ENCODE measurements around the gene AQP7. TPM values are rescaled to one million over a fixed set of nuclear protein-coding genes. Genes with fewer than 3 reads are reported as not detected.
A peak's percentile ranks its signal among the peaks of the same experiment; 100 is the strongest.
"Not testable (repeated sequence)": the region's sequence is repeated elsewhere in the genome, so short reads cannot be mapped to it uniquely, and the experiment has no call there.

The AQP7 gene
- total RNA-seq, 1 donor from 2014 or later, result 6.3 TPM

DNA sequence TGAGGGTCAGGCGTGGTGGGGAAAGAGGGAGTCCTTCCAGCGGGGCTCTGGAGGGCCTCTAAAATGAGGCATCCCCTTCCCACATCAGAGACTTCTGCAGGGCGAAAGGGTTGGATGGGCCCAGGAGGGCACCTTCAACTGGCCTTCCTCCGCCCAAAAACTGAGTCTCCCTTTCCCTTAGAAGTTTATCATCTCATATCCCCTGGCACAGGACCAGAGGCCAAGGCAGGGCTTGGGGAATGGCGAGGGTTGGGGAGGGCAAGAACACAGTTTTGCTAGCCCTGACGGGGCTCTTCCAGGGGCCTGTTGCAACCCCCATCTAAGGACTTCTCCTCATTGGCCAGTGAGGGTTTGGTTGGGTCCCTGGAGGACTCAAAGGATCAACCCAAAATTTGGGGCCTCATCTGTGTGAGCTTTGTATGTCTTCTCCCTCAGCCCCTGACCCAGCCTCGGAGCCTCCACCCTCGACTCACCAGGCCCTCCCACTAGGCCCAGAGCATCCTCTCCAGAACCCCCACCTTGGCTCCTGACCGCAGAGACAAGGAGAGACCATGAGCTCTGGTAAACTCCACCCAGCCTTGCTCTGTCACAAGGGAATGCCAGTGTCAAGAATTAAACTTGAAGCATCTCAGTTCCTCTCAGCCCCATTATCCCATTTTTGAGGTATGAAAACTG lies 24.1 kb downstream of the AQP7 start:
- Histone ChIP-seq H3K27me3 (ENCODE audit: control insufficient read depth in 3 of 3, insufficient read depth in 3 of 3, low read length in 3 of 3) (no peaks in the 10 kb centered on the region), H3K4me1 (ENCODE audit: control insufficient read depth in 3 of 3, insufficient read depth in 3 of 3, low read length in 3 of 3) (peaks cover 5 to 37% (median 31%) of the 10 kb centered on the region in 3 donors), H3K9ac (ENCODE audit: low read depth in 1 of 3, low read length in 3 of 3) (no peak overlapping the region), H3K27ac (ENCODE audit: low read depth, low read length) (no peak overlapping the region), H3K9me3 (ENCODE audit: control insufficient read depth in 3 of 3, low read length in 3 of 3) (no peaks in the 10 kb centered on the region), H3K4me3 (ENCODE audit: low read length in 3 of 3) (no peak overlapping the region), H3K36me3 (ENCODE audit: control insufficient read depth in 3 of 3, insufficient read depth in 3 of 3, low read length in 3 of 3) (peaks cover 0 to 3% (median under 1%) of the 10 kb centered on the region in 3 donors)

DNA sequence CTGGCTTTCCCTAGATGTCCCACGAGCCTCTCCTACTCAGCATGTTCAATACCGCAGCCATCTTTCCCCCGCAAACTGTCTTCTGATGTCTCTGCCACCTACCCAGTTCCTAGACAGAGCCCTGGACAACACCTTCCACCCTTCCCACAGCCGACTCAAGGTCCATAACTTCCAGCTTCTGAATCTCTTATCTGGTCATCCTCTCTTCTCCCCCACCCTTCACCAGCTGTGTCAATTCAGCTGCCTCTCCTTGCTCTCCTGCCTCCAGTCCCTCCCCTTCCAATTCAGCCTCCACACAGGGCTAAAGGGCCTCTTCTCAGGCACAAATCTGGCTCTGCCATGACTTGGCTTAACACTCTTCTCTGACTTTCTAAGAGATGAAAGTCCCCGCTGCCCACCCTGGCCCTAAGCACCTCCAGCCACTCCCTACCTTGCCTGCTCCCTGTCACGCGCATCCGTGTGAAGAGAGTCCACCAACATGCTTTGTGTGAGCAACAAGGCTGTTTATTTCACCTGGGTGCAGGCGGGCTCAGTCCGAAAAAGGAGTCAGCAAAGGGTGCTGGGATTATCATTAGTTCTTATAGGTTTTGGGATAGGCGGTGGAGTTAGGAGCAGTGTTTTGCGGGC lies 25.2 kb downstream of the AQP7 start:
- H3K4me3 ChIP-seq (ENCODE audit: low read length in 3 of 3), result no peak overlapping the region

DNA sequence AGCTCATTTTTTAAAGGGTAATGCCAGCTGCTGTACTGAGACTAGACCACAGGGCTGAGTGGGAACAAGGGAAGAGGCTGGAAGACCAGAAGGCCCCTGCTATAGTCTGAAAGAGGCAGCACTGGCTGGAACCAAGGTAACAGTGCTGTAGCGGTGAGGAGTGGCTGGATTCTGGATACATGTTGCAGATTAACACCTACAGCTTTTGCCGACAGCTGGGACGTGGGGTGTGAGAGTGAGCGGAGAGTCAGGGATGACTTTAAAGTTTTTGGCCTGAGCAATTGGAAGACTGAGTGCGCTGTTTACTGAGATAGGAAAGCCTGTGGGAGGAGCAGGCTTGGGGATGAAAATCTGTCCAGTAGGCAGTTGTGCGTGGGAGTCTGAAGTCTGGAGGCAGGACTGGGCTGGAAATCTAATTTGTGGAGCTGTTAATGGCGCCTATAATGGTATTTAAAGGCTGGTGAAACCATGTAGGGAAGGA lies 26.5 kb downstream of the AQP7 start:
- Histone ChIP-seq H3K9me3 (ENCODE audit: control insufficient read depth in 3 of 3, low read length in 3 of 3) (no peaks in the 10 kb centered on the region), H3K27ac (ENCODE audit: low read depth, low read length) (peak overlapping the region; percentile 46), H3K9ac (ENCODE audit: low read depth in 1 of 3, low read length in 3 of 3) (peak overlapping the region in 1 of 3 donors; percentile 54), H3K4me3 (ENCODE audit: low read length in 3 of 3) (no peak overlapping the region), H3K4me1 (ENCODE audit: control insufficient read depth in 3 of 3, insufficient read depth in 3 of 3, low read length in 3 of 3) (peaks cover 5 to 31% (median 30%) of the 10 kb centered on the region in 3 donors), H3K27me3 (ENCODE audit: control insufficient read depth in 3 of 3, insufficient read depth in 3 of 3, low read length in 3 of 3) (no peaks in the 10 kb centered on the region), H3K36me3 (ENCODE audit: control insufficient read depth in 3 of 3, insufficient read depth in 3 of 3, low read length in 3 of 3) (peaks cover 14 to 16% (median 15%) of the 10 kb centered on the region in 3 donors)

More for the DNA sequence above, 25.2 kb downstream of the AQP7 start:
- Histone ChIP-seq H3K27ac (ENCODE audit: low read depth, low read length) (no peak overlapping the region), H3K4me1 (ENCODE audit: control insufficient read depth in 3 of 3, insufficient read depth in 3 of 3, low read length in 3 of 3) (peaks cover 5 to 37% (median 31%) of the 10 kb centered on the region in 3 donors), H3K36me3 (ENCODE audit: control insufficient read depth in 3 of 3, insufficient read depth in 3 of 3, low read length in 3 of 3) (peaks cover 3 to 6% (median 6%) of the 10 kb centered on the region in 3 donors), H3K9ac (ENCODE audit: low read depth in 1 of 3, low read length in 3 of 3) (no peak overlapping the region), H3K27me3 (ENCODE audit: control insufficient read depth in 3 of 3, insufficient read depth in 3 of 3, low read length in 3 of 3) (no peaks in the 10 kb centered on the region), H3K9me3 (ENCODE audit: control insufficient read depth in 3 of 3, low read length in 3 of 3) (no peaks in the 10 kb centered on the region)

DNA sequence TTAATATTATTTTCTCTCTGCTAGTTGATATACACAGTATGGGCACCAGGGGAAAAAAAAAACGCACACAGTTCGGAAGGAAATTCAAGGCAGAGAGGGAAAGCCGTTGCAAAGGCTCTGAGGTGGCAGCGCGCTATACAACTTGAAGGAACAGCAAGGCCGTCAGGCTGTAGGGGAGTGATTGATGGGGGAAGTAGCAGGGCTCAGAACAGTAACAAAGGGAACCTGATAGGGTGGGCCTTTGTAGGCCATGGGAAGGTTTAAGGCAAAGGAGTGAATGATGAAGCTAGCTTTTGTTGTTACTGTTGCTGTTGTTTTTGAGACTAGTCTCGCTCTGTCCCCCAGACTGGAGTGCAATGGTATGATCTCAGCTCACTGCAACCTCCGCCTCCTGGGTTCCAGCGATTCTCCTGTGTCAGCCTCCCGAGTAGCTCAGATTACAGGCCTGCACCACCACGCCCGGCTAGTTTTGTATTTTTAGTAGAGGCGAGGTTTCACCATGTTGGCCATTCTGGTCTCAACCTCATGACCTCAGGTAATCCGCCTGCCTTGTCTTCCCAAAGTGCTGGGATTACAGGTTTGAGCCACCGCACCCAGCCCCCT lies 27.0 kb downstream of the AQP7 start:
- H3K27ac ChIP-seq (ENCODE audit: low read depth, low read length), result peak overlapping the region; percentile 46
- H3K9ac ChIP-seq (ENCODE audit: low read depth in 1 of 3, low read length in 3 of 3), result peak overlapping the region in 2 of 3 donors; percentile 28 to 40
- no peaks in the 10 kb centered on the region for H3K9me3 ChIP-seq (ENCODE audit: control insufficient read depth in 3 of 3, low read length in 3 of 3)
- peak overlapping the region in 2 of 3 donors; percentile 24 to 49 for H3K4me3 ChIP-seq (ENCODE audit: low read length in 3 of 3)
- H3K27me3 ChIP-seq (ENCODE audit: control insufficient read depth in 3 of 3, insufficient read depth in 3 of 3, low read length in 3 of 3), result no peaks in the 10 kb centered on the region
- H3K4me1 ChIP-seq (ENCODE audit: control insufficient read depth in 3 of 3, insufficient read depth in 3 of 3, low read length in 3 of 3), result peaks cover 5 to 26% (median 24%) of the 10 kb centered on the region in 3 donors
- H3K36me3 ChIP-seq (ENCODE audit: control insufficient read depth in 3 of 3, insufficient read depth in 3 of 3, low read length in 3 of 3), result peaks cover 19 to 21% (median 20%) of the 10 kb centered on the region in 3 donors

DNA sequence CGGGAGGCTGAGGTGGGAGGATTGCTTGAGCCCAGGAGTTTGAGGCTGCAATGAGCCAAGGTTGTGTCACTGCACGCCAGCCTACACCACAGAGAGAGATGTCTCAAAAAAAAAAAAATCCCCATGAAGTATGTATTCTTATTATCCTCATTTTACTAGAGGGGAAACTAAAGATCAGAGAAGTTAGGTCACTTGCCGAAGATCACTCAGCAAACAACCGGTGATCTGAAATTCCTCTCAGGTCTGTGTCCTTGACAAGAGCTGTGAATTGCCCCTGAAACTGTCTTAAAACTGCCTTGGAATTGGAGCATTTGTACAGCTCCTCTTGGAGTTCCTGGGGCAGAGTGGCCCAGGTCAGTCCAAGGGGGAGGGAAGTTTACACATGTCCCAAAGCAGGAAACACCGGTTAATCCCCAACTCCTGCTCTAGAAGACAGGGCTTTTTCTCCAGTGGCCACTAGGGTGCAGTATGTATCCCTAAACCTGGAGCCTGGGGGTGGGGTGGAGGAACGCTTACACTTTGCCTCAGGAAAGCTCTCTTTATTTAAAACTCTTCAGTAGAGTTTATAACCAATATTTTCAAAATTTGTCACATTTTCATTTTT lies 27.6 kb downstream of the AQP7 start:
- H3K27me3 ChIP-seq (ENCODE audit: control insufficient read depth in 3 of 3, insufficient read depth in 3 of 3, low read length in 3 of 3), result no peaks in the 10 kb centered on the region
- peaks cover 5 to 20% (median 18%) of the 10 kb centered on the region in 3 donors for H3K4me1 ChIP-seq (ENCODE audit: control insufficient read depth in 3 of 3, insufficient read depth in 3 of 3, low read length in 3 of 3)
- peak overlapping the region in 2 of 3 donors; percentile 3 to 40 for H3K9ac ChIP-seq (ENCODE audit: low read depth in 1 of 3, low read length in 3 of 3)
- H3K9me3 ChIP-seq (ENCODE audit: control insufficient read depth in 3 of 3, low read length in 3 of 3), result no peaks in the 10 kb centered on the region
- peaks cover 25 to 27% (median 26%) of the 10 kb centered on the region in 3 donors for H3K36me3 ChIP-seq (ENCODE audit: control insufficient read depth in 3 of 3, insufficient read depth in 3 of 3, low read length in 3 of 3)
- H3K27ac ChIP-seq (ENCODE audit: low read depth, low read length), result no peak overlapping the region
- H3K4me3 ChIP-seq (ENCODE audit: low read length in 3 of 3), result peak overlapping the region in 2 of 3 donors; percentile 24 to 49

DNA sequence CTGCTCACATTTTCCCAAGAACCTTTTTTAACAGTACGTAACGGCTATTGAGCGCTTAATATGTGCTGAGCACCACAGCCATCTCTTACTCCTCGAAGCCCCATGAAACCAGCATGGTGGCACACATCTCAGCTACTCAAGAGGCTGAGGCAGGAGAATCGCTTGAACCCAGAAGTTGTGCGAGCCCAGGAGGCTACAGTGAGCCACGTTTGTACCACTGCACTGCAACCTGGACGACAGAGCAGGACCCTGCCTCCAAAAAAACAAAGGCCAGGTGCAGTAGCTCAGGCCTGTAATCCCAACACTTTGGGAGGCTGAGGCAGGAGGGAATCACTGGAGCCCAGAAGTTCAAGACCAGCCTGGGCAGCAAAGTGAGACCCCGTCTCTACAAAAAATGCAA lies 28.2 kb downstream of the AQP7 start:
- Histone ChIP-seq H3K4me3 (ENCODE audit: low read length in 3 of 3) (no peak overlapping the region), H3K36me3 (ENCODE audit: control insufficient read depth in 3 of 3, insufficient read depth in 3 of 3, low read length in 3 of 3) (peaks cover 26 to 32% (median 26%) of the 10 kb centered on the region in 3 donors), H3K27me3 (ENCODE audit: control insufficient read depth in 3 of 3, insufficient read depth in 3 of 3, low read length in 3 of 3) (no peaks in the 10 kb centered on the region), H3K27ac (ENCODE audit: low read depth, low read length) (no peak overlapping the region), H3K9me3 (ENCODE audit: control insufficient read depth in 3 of 3, low read length in 3 of 3) (no peaks in the 10 kb centered on the region), H3K9ac (ENCODE audit: low read depth in 1 of 3, low read length in 3 of 3) (peak overlapping the region in 1 of 3 donors; percentile 3), H3K4me1 (ENCODE audit: control insufficient read depth in 3 of 3, insufficient read depth in 3 of 3, low read length in 3 of 3) (peaks cover 5 to 15% (median 14%) of the 10 kb centered on the region in 3 donors)

DNA sequence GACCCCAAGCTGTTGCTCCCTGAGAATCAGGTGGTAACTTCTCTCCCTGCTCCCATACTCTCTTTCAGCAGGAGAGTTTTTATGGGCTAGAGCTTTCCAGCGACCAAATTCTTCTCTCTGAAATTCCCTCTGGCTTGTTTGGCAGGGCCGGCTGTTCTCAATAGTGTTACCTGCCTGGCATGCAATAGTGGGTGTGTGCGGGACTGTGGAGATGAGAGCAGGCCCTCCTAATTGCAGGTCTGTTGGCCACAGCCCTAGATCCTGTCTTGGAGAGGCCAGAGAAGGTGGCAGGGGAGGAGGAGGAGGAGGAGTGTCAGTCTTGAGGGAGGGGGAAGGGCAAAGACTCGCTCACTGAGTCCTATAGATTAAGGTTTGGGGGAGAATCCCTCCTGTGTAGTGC lies 29.5 kb downstream of the AQP7 start:
- Histone ChIP-seq H3K27ac (ENCODE audit: low read depth, low read length) (no peak overlapping the region), H3K4me1 (ENCODE audit: control insufficient read depth in 3 of 3, insufficient read depth in 3 of 3, low read length in 3 of 3) (peaks cover 5 to 15% (median 14%) of the 10 kb centered on the region in 3 donors), H3K9me3 (ENCODE audit: control insufficient read depth in 3 of 3, low read length in 3 of 3) (no peaks in the 10 kb centered on the region), H3K9ac (ENCODE audit: low read depth in 1 of 3, low read length in 3 of 3) (no peak overlapping the region), H3K4me3 (ENCODE audit: low read length in 3 of 3) (no peak overlapping the region), H3K27me3 (ENCODE audit: control insufficient read depth in 3 of 3, insufficient read depth in 3 of 3, low read length in 3 of 3) (no peaks in the 10 kb centered on the region), H3K36me3 (ENCODE audit: control insufficient read depth in 3 of 3, insufficient read depth in 3 of 3, low read length in 3 of 3) (peaks cover 31 to 40% (median 32%) of the 10 kb centered on the region in 3 donors)

DNA sequence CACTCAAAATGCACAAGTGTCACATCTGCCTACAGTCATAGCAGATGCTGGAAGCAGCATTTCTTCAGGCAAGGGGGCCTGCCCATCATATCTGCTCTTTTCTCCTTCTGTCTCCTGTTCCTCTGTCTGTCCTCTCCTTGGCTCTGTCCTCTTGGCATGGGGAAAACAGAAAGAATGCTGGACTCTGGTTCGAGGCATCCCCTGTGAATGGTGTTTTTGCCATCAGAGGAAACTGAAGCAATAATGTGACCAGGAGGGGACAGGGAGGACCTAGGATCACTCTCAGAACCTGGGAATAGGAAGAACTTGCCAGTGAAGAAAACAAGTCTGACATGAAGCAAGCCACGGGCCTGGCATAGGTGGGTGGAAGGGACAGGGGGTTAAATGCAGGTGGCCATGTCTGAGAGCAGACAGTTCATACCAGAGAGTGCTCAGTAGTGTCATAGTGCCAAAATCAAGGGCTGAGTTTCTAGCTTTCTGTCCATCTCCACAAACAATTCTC lies 35.3 kb downstream of the AQP7 start:
- H3K9me3 ChIP-seq (ENCODE audit: control insufficient read depth in 3 of 3, low read length in 3 of 3), result no peaks in the 10 kb centered on the region
- H3K4me3 ChIP-seq (ENCODE audit: low read length in 3 of 3), result no peak overlapping the region
- no peaks in the 10 kb centered on the region for H3K4me1 ChIP-seq (ENCODE audit: control insufficient read depth in 3 of 3, insufficient read depth in 3 of 3, low read length in 3 of 3)
- no peak overlapping the region for H3K9ac ChIP-seq (ENCODE audit: low read depth in 1 of 3, low read length in 3 of 3)
- H3K27me3 ChIP-seq (ENCODE audit: control insufficient read depth in 3 of 3, insufficient read depth in 3 of 3, low read length in 3 of 3), result no peaks in the 10 kb centered on the region
- H3K27ac ChIP-seq (ENCODE audit: low read depth, low read length), result no peak overlapping the region
- H3K36me3 ChIP-seq (ENCODE audit: control insufficient read depth in 3 of 3, insufficient read depth in 3 of 3, low read length in 3 of 3), result peaks cover 53 to 74% (median 58%) of the 10 kb centered on the region in 3 donors

DNA sequence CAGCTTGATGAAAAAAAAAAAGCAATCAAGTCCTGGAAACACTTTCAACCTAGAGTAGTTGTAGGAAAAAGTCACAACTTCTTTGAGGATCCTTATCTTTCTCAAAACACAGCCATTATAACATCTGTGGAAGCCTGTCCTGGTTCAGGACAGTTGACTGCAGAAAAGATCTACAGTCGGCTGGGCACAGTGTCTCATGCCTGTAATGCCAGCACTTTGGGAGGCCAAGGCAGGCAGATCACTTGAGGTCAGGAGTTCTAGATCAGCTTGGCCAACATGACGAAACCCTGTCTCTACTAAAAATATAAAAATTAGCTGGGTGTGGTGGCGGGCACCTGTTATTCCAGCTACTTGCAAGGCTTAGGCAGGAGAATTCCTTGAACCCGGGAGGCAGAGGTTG lies 37.6 kb downstream of the AQP7 start:
- not testable (repeated sequence) for H3K4me1 ChIP-seq (ENCODE audit: control insufficient read depth in 3 of 3, insufficient read depth in 3 of 3, low read length in 3 of 3); H3K27me3 ChIP-seq (ENCODE audit: control insufficient read depth in 3 of 3, insufficient read depth in 3 of 3, low read length in 3 of 3); H3K27ac ChIP-seq (ENCODE audit: low read depth, low read length); H3K9me3 ChIP-seq (ENCODE audit: control insufficient read depth in 3 of 3, low read length in 3 of 3); H3K9ac ChIP-seq (ENCODE audit: low read depth in 1 of 3, low read length in 3 of 3); H3K4me3 ChIP-seq (ENCODE audit: low read length in 3 of 3)
- H3K36me3 ChIP-seq (ENCODE audit: control insufficient read depth in 3 of 3, insufficient read depth in 3 of 3, low read length in 3 of 3), result peaks cover 33 to 53% (median 39%) of the 10 kb centered on the region in 3 donors

Data from skeletal muscle tissue (tissue), 4 donors.